Activated T-cell treated with anti-CD3 and anti-CD28 coated beads, Interleukin-2, amount 50 U/mL, for 48 hours (primary cell): ENCODE results near the gene OR14J1.
"Not testable (repeated sequence)": the region's sequence is repeated elsewhere in the genome, so short reads cannot be mapped to it uniquely, and the experiment has no call there.

Source experiments
- DNase-seq, 2 experiments: peaks; one replicate each; pipeline ENCODE4 v3.0.0-alpha.2; 2020

OR14J1 gene

DNA sequence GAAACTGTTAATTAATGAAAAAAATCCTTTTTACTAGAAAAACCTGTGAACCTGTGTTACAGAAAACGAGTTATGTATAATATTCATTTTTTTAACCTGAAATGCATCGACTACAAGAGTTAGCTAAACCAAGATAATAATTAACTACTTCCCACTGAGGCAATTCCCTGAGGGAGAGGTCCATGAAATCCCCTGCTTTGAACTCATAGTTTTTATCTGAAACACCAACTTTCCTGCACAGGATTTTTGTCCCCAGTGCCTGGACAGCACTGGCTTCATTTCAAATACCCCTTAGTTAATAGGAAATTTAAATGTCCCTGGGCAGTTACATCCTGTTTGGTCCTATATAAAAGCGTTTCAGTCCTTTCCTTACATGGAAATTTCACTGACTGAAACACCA, at the start of gene OR14J1:
TSS of gene OR14J1 (plus strand) at position 386 of the 400 bp plus-strand sequence. CDS start 4,989 bp downstream, outside the sequence.
- DNase-seq = no peak

GRCh38 chr6:29251736-29252135, 49.8 kb upstream of the OR14J1 start:
- no peak for DNase-seq

- DNase-seq = no peak
Observed at GRCh38 chr6:29255530-29255929, 46.0 kb upstream of the OR14J1 start.

GRCh38 chr6:29259721-29260120, 41.8 kb upstream of the OR14J1 start:
- no peak for DNase-seq

DNA sequence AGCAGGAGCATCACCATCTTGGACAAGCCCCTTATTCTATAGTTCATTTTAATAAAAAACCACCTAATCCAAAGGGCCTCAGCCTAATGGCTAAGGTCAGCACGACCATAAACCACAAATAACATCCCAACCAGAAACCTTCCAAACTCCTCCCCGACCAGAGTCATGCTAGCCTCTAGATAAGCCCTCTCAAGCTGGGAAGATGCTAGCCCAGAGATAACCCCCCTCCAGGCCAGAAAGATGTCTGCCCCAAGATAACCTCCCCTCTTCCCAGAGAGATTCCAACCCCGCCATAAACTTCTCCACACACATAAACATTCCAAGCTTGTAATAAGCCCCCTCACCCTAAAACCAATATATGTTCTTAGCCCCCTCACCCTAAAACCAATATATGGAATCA, 38.5 kb upstream of the OR14J1 start:
- DNase-seq = no peak

- no peak for DNase-seq
Observed at GRCh38 chr6:29294499-29294914, 7.0 kb upstream of the OR14J1 start.

GRCh38 chr6:29295181-29295585, 6.3 kb upstream of the OR14J1 start:
- DNase-seq = no peak

GRCh38 chr6:29295623-29296022, 5.9 kb upstream of the OR14J1 start:
- DNase-seq = no peak

GRCh38 chr6:29319931-29320330, 18.4 kb downstream of the OR14J1 start:
- DNase-seq = no peak

DNA sequence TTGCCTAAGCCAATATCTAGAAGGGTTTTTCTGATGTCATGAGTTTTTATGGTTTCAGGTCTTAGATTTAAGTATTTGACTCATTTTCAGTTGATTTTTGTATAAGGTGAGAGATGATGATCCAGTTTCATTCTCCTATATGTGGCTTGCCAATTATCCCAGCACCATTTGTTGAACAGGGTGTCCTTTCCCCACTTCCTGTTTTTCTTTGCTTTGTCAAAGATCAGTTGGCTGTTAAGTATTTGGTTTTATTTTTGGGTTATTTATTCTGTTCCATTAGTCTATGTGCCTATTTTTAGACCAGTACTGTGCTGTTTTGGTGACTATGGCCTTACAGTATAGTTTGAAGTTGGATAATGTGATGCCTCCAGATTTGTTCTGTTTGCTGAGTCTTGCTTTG, 21.8 kb downstream of the OR14J1 start:
- DNase-seq = not testable (repeated sequence)

GRCh38 chr6:29325777-29326176, 24.3 kb downstream of the OR14J1 start:
- no peak for DNase-seq

- DNase-seq = no peak
Observed at GRCh38 chr6:29332676-29333075, 31.2 kb downstream of the OR14J1 start.

DNA sequence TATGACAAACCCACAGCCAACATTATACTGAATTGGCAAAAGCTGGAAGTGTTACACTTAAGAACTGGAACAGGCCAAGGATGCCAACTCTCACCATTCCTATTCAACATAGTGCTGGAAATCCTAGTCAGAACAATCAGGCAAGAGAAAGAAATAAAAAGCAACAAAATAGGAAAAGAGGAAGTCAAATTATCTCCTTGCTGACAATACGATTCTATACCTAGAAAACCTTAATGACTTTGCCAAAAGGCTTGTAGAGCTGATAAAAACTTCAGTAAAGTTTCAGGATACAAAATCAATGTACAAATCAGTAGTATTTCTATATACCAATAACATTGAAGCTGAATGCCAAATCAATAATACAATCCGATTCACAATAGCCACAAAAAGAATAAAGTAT, 34.8 kb downstream of the OR14J1 start:
- DNase-seq = no peak

DNA sequence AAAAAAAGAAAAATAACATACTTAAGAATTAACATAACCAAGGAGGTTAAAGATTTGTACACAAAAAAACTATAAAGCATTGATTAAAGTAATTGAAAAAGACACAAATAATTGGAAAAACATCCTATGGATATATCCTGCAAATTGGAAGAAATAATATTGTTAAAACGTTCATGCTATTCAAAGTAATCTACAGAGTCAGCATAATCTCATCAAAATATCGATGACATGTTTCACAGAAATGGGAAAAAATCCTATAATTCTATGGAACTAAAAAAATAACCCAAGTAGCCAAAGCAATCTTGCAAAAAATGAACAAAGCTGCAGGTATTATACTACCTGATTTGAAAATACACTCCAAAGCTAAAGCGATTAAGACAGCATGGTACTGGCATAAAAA, 43.9 kb downstream of the OR14J1 start:
- no peak for DNase-seq

GRCh38 chr6:29349348-29349747, 47.8 kb downstream of the OR14J1 start:
- DNase-seq = not testable (repeated sequence)

DNA sequence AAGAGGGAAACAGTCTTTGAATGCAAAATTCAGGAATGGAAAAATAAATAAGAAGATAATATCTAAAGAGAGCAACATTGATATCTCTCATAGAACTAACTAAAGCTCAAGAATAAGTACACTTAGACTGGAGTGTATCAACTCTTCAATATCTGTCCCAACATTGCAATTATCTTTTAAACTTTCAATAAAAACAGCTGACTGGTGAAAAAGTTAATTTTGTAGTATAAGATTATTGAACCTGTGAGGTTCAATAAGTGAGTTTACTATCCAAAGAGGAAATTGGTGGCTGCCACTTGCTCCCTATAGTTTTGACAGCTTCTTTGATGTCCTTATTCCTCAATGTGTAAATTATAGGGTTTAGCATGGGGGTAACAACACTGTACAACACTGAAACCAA, 53.5 kb downstream of the OR14J1 start:
- no peak for DNase-seq

DNA sequence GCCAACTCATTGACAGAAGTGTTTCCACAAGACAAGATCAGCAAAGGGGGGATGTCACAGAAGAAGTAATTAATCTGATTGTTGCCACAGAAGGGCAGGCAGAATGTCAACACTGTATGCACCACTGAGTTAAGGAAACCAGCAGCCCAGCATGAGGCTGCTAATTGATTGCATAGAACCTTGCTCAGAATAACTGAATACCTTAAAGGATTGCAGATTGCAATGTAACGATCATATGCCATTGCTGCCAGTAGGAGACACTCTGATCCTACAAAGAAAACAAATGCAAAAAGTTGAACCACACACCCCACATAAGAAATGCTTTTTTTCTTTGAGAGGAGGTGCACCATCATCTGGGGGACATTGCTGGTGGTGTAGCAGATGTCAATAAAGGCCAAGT, 54.1 kb downstream of the OR14J1 start:
- DNase-seq = no peak
